SHP77 (cell line): ENCODE results near the gene DAAM1.

ENCODE experiments used
- DNase-seq, 2 experiments: peaks; one replicate each; lab custom pipeline; 2025; lab: John Stamatoyannopoulos, UW

Gene DAAM1

GRCh38 chr14:59187802-59188460 is 536 bp upstream of the DAAM1 start:
- DNase-seq, result peak; percentile 52 to 58

GRCh38 chr14:59189091-59189785 is 771 bp downstream of the DAAM1 start:
- DNase-seq, result peak in 1 of 2 experiments; percentile 24

- peak; percentile 87 to 94 for DNase-seq
These were observed 1.4 kb downstream of the DAAM1 start for GRCh38 chr14:59189786-59190368.

- DNase-seq, result peak; percentile 21 to 71
These were observed 1.9 kb downstream of the DAAM1 start for GRCh38 chr14:59190372-59190771.

GRCh38 chr14:59195912-59196311 is 7.4 kb downstream of the DAAM1 start:
- no peak for DNase-seq

GRCh38 chr14:59197695-59198262 is 9.3 kb downstream of the DAAM1 start:
- no peak for DNase-seq

- no peak for DNase-seq
These were observed 10.7 kb downstream of the DAAM1 start for GRCh38 chr14:59199205-59199604.

- no peak for DNase-seq
These were observed 11.1 kb downstream of the DAAM1 start for GRCh38 chr14:59199614-59200013.

GRCh38 chr14:59200195-59200594 is 11.7 kb downstream of the DAAM1 start:
- DNase-seq, result no peak

GRCh38 chr14:59202031-59202430 is 13.6 kb downstream of the DAAM1 start:
- DNase-seq, result no peak

GRCh38 chr14:59204305-59204704 is 15.8 kb downstream of the DAAM1 start:
- DNase-seq, result no peak

- DNase-seq, result no peak
These were observed 18.4 kb downstream of the DAAM1 start for GRCh38 chr14:59206892-59207291.

GRCh38 chr14:59207506-59207933 is 19.1 kb downstream of the DAAM1 start:
- no peak for DNase-seq

- no peak for DNase-seq
These were observed 19.9 kb downstream of the DAAM1 start for GRCh38 chr14:59208224-59208814.

GRCh38 chr14:59208954-59209353 is 20.5 kb downstream of the DAAM1 start:
- DNase-seq, result no peak

- DNase-seq, result no peak
These were observed 22.2 kb downstream of the DAAM1 start for GRCh38 chr14:59210621-59211020.

GRCh38 chr14:59213368-59214315 is 25.2 kb downstream of the DAAM1 start:
- peak; percentile 41 to 57 for DNase-seq

GRCh38 chr14:59214702-59215302 is 26.3 kb downstream of the DAAM1 start:
- DNase-seq, result no peak

GRCh38 chr14:59215322-59215721 is 26.9 kb downstream of the DAAM1 start:
- peak; percentile 70 to 78 for DNase-seq

- DNase-seq, result no peak
These were observed 27.3 kb downstream of the DAAM1 start for GRCh38 chr14:59215757-59216156.

- DNase-seq, result no peak
These were observed 28.5 kb downstream of the DAAM1 start for GRCh38 chr14:59217011-59217410.
